GM10266 (cell line): Measurements from ENCODE around the gene DENND6B.
A peak's percentile ranks its signal among the peaks of the same experiment; 100 is the strongest.
"Not testable (repeated sequence)": the region's sequence is repeated elsewhere in the genome, so short reads cannot be mapped to it uniquely, and the experiment has no call there.

Source experiments
- DNase-seq: peaks from one replicate; pipeline ENCODE4 v3.0.0; 2012; ENCODE audit errors: extremely low spot score
- CTCF ChIP-seq: IDR thresholded peaks from 2 replicates; pipeline ENCODE4 v1.5.1; 2012; ENCODE audit warnings: mild to moderate bottlenecking, low read depth; ENCODE audit not compliant: control insufficient read depth, insufficient read depth; ENCODE audit errors: missing control alignments

DENND6B gene

GRCh38 chr22:50276143-50276542 is 50.7 kb downstream of the DENND6B start:
- TF ChIP-seq CTCF: peak; percentile 75
- peak; percentile 83 for DNase-seq

- no peak for TF ChIP-seq CTCF
- DNase-seq: no peak
These were observed 51.4 kb downstream of the DENND6B start for GRCh38 chr22:50275181-50276055.

- no peak for TF ChIP-seq CTCF
- no peak for DNase-seq
These were observed 52.0 kb downstream of the DENND6B start for GRCh38 chr22:50274771-50275170.

DNA sequence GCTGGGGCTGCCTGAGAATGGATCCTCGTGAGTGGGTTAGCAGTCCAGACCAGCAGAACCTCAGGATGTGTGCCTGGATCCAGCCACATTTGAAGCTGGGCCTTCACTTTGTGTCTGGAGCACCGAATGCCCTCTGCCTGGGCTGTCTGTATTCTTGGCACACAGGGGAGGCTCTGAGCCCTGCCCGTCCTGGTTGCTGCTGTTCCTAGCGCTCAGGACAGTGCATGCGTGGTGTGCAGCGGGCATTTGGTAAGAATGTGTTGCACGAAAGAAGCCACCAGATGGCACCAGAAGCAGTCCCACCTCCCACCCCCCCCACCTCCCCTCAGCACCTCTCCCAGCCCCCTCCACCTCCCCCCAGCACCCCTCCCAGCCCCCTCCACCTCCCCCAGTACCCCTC is 52.5 kb downstream of the DENND6B start:
- TF ChIP-seq CTCF: peak; percentile 47
- peak; percentile 76 for DNase-seq

- DNase-seq: not testable (repeated sequence)
These were observed 53.0 kb downstream of the DENND6B start for GRCh38 chr22:50273781-50274180.

- DNase-seq: not testable (repeated sequence)
These were observed 53.5 kb downstream of the DENND6B start for GRCh38 chr22:50273352-50273751.

DNA sequence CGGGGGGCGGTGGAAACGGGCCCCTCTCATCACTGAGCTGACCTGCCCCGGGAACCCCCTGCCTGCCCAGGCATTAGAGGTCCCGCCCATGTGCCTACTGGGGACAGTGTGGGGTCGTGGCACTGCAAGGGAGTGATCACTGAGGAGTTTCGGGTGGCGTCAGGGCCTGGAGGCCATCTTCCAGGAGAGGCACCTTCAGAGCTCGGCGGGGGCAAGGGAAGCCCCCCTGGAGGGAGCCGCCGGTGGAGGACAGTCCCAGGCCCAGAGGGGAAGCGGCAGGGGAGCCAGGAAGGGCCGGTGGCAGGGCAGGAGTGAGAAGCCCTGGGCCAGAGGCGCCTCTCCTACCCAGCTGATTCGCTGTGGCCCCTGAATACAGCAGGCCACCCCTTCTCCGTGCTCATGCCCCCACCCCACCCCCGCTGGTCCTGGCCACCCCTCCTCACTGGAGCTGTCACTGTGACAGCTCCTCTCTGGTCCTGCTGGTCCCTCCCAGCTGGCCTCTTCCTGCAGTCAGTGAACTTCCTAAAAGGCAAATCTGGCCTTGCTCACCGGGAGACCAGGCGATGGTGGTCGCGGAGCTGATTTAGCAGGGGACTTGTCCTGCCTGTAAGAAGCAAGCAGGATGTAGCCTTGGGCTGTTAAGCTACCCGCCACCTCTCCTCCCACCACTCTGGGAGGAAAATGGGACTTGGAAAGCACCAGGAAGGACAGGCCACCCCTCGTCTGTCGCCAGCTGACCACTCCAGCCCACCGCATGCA is 54.6 kb downstream of the DENND6B start:
- DNase-seq: no peak

More for the DNA sequence above, 54.6 kb downstream of the DENND6B start:
- no peak for TF ChIP-seq CTCF
